NCI-H2196 treated with DMSO at 0.1 percent for 48 hours (cell line): ENCODE results near the gene KCNQ4.

Experiments
- DNase-seq: peaks from one replicate; lab custom pipeline; 2025; ENCODE audit not compliant: unreplicated experiment; lab: John Stamatoyannopoulos, UW

KCNQ4 gene

GRCh38 chr1:40754201-40754600 is 29.4 kb upstream of the KCNQ4 start:
- no peak for DNase-seq

- DNase-seq = no peak
These were observed 28.5 kb upstream of the KCNQ4 start for GRCh38 chr1:40755067-40755466.

GRCh38 chr1:40756523-40756922 is 27.1 kb upstream of the KCNQ4 start:
- DNase-seq = no peak

- no peak for DNase-seq
These were observed 26.5 kb upstream of the KCNQ4 start for GRCh38 chr1:40757084-40757483.

GRCh38 chr1:40758004-40758403 is 25.6 kb upstream of the KCNQ4 start:
- DNase-seq = no peak

- no peak for DNase-seq
These were observed 24.8 kb upstream of the KCNQ4 start for GRCh38 chr1:40758578-40759343.

- DNase-seq = no peak
These were observed 22.6 kb upstream of the KCNQ4 start for GRCh38 chr1:40760984-40761383.

GRCh38 chr1:40762144-40762923 is 21.3 kb upstream of the KCNQ4 start:
- no peak for DNase-seq

- DNase-seq = no peak
These were observed 19.6 kb upstream of the KCNQ4 start for GRCh38 chr1:40763742-40764532.

GRCh38 chr1:40764981-40765380 is 18.6 kb upstream of the KCNQ4 start:
- DNase-seq = no peak

- DNase-seq = no peak
These were observed 17.6 kb upstream of the KCNQ4 start for GRCh38 chr1:40766017-40766416.

GRCh38 chr1:40766560-40766959 is 17.0 kb upstream of the KCNQ4 start:
- no peak for DNase-seq

- no peak for DNase-seq
These were observed 15.2 kb upstream of the KCNQ4 start for GRCh38 chr1:40768146-40768990.

- no peak for DNase-seq
These were observed 13.8 kb upstream of the KCNQ4 start for GRCh38 chr1:40769815-40770214.

GRCh38 chr1:40770296-40771070 is 13.1 kb upstream of the KCNQ4 start:
- no peak for DNase-seq

- no peak for DNase-seq
These were observed 11.2 kb upstream of the KCNQ4 start for GRCh38 chr1:40772146-40772955.

- no peak for DNase-seq
These were observed 9.8 kb upstream of the KCNQ4 start for GRCh38 chr1:40773748-40774265.

- peak; percentile 14 for DNase-seq
These were observed 9.2 kb upstream of the KCNQ4 start for GRCh38 chr1:40774266-40774998.
